Left ventricle myocardium inferior (tissue), 1 donor: Measurements from ENCODE around the gene TEDDM1. TPM values are rescaled to one million over a fixed set of nuclear protein-coding genes. Genes with fewer than 3 reads are reported as not detected.
"Not testable (repeated sequence)": the region's sequence is repeated elsewhere in the genome, so short reads cannot be mapped to it uniquely, and the experiment has no call there.

Experiments used
- DNase-seq: peaks from one replicate; pipeline ENCODE4 v3.0.0-alpha.2; 2020
- H3K27ac ChIP-seq: fragments of 200-600 bp; replicated peaks from 2 replicates; pipeline ENCODE4 v1.8.0; 2021
- H3K27me3 ChIP-seq: fragments of 200-600 bp; 2 replicates; pipeline ENCODE4 v1.8.0; 2021; ENCODE audit warnings: low read depth
- H3K36me3 ChIP-seq: fragments of 200-600 bp; 2 replicates; pipeline ENCODE4 v1.8.0; 2021
- H3K4me1 ChIP-seq: fragments of 200-600 bp; 2 replicates; pipeline ENCODE4 v1.8.0; 2021
- H3K4me3 ChIP-seq: fragments of 200-600 bp; 2 replicates; pipeline ENCODE4 v1.8.0; 2021; ENCODE audit warnings: mild to moderate bottlenecking, moderate library complexity
- H3K9me3 ChIP-seq: fragments of 200-600 bp; replicated peaks from 2 replicates; pipeline ENCODE4 v1.8.0; 2021
- CTCF ChIP-seq: fragments of 200-600 bp; IDR thresholded peaks from 2 replicates; pipeline ENCODE4 v1.8.0; 2021; ENCODE audit warnings: antibody characterized with exemption, mild to moderate bottlenecking, borderline replicate concordance
- intact Hi-C: fragments of 100-400 bp; cut with micrococcal nuclease; formaldehyde crosslinking; loops from one replicate; pipeline ENCODE4 v1.11.0; 2022
- total RNA-seq: library from RNA; stranded (reverse); fragmentation: NEBNext Ultra II Directional; extraction: Animal tissue kit (Norgen Biotek cat#: 25700); gene quantifications from one replicate; pipeline ENCODE4 v1.2.1, GENCODE V29; 2021
- donor health status: DM: no; HTN: yes; CAD: no; lungs with severe emphysema.

The TEDDM1 gene
- total RNA-seq, 1 donor from 2014 or later: not detected

- intact Hi-C loops: no loop called here
- Histone ChIP-seq H3K27ac (no peak overlapping the region), H3K4me3 (no peak overlapping the region), H3K27me3 (no peaks in the 10 kb centered on the region), H3K4me1 (peaks cover 66% of the 10 kb centered on the region), H3K36me3 (peaks cover 72% of the 10 kb centered on the region), H3K9me3 (no peaks in the 10 kb centered on the region)
- DNase-seq: no peak
- no peak for TF ChIP-seq CTCF
Measured at GRCh38 chr1:182383934-182384333, 16.5 kb downstream of the TEDDM1 start.

GRCh38 chr1:182383037-182383661 is 17.3 kb downstream of the TEDDM1 start:
- H3K27ac ChIP-seq: peak overlapping the region; percentile 1
- intact Hi-C loops: no loop called here

GRCh38 chr1:182381962-182382819 is 18.3 kb downstream of the TEDDM1 start:
- no peak for TF ChIP-seq CTCF
- intact Hi-C loops: no loop called here

More at GRCh38 chr1:182383037-182383661, 17.3 kb downstream of the TEDDM1 start:
- H3K4me1 ChIP-seq: peaks cover 58% of the 10 kb centered on the region
- DNase-seq: no peak
- H3K9me3 ChIP-seq: no peaks in the 10 kb centered on the region
- no peak for TF ChIP-seq CTCF
- no peaks in the 10 kb centered on the region for H3K27me3 ChIP-seq
- no peak overlapping the region for H3K4me3 ChIP-seq
- peaks cover 65% of the 10 kb centered on the region for H3K36me3 ChIP-seq

GRCh38 chr1:182380199-182380598 is 20.3 kb downstream of the TEDDM1 start:
- Histone ChIP-seq H3K4me3 (no peak overlapping the region), H3K9me3 (no peaks in the 10 kb centered on the region), H3K27me3 (no peaks in the 10 kb centered on the region), H3K36me3 (peaks cover 36% of the 10 kb centered on the region), H3K4me1 (peaks cover 37% of the 10 kb centered on the region), H3K27ac (peak overlapping the region; percentile 24)
- no peak for DNase-seq
- intact Hi-C loops: no loop called here
- TF ChIP-seq CTCF: no peak

More at GRCh38 chr1:182381962-182382819, 18.3 kb downstream of the TEDDM1 start:
- no peaks in the 10 kb centered on the region for H3K9me3 ChIP-seq
- peak overlapping the region; percentile 1 for H3K27ac ChIP-seq
- peaks cover 54% of the 10 kb centered on the region for H3K4me1 ChIP-seq
- H3K36me3 ChIP-seq: peaks cover 56% of the 10 kb centered on the region
- DNase-seq: no peak
- H3K27me3 ChIP-seq: no peaks in the 10 kb centered on the region
- no peak overlapping the region for H3K4me3 ChIP-seq

- H3K4me3 ChIP-seq, intact Hi-C loops, H3K27ac ChIP-seq, H3K9me3 ChIP-seq, DNase-seq, H3K27me3 ChIP-seq: not testable (repeated sequence)
- Histone ChIP-seq H3K36me3 (peaks cover 32% of the 10 kb centered on the region), H3K4me1 (peaks cover 34% of the 10 kb centered on the region)
Measured at GRCh38 chr1:182379781-182380180, 20.7 kb downstream of the TEDDM1 start.
